ENCODE data around the gene PSMB10.
"Not testable (repeated sequence)": the region's sequence is repeated elsewhere in the genome, so short reads cannot be mapped to it uniquely, and the experiment has no call there.

Gene PSMB10

DNA sequence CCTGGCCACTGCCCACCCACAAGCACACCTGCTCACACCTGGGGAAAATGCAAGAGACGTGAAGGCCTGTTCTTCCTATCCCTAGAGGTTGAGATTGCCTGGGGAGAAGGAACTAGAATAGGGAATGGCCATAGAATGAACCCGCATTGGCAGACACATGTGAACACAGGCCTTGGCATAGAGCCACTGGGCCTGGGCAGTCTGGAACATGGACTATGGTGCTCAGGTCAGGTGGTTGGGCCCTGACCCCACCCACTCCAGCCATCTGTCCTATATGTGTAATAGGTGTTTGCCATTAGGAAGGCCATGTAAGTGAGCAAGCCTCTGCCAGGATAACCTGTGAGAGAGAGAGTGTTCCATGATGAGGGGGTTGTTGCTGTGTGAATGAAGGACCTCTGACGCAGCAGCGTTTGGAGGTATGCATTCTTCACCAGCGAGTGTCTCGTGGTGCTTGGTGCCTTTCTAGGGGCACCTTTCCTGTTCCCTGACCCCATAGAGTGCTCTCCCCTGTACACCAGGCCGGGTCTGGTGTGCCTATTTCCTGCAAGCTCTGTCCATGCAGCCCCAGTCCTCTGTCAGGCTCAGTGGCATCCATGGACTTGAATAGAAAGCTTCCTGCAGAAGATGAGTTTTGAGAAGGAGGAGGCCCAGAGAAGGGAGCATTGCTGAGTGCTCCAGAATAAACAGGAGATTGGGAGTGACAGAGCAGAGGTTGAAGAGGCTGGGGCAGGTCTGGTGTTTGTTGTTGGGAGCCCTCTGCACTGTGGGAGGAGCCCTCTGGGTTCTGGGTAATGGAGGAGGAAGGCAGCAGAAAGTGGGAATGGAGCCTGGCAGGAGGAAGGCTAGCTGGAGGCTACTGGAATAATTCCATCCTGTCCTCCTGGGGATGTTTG lies 20.6 kb downstream of the PSMB10 start:
- no peak for DNase-seq
- intact Hi-C loops (cut with DNase I): no loop called here

DNA sequence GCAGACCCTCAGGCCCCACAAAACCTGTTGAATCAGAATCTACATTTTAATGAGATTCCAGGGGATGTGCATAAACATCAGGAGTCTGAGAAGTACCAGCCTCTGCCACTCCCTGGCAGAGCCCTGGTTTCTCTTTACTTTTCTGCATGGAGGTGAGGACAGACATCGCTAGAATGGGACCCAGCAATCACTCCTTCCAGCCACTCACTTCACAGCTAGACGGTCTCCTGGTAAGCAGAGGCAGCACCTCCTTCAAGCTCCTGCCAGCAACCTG lies 21.2 kb downstream of the PSMB10 start:
- intact Hi-C loops (cut with DNase I); DNase-seq: not testable (repeated sequence)

DNA sequence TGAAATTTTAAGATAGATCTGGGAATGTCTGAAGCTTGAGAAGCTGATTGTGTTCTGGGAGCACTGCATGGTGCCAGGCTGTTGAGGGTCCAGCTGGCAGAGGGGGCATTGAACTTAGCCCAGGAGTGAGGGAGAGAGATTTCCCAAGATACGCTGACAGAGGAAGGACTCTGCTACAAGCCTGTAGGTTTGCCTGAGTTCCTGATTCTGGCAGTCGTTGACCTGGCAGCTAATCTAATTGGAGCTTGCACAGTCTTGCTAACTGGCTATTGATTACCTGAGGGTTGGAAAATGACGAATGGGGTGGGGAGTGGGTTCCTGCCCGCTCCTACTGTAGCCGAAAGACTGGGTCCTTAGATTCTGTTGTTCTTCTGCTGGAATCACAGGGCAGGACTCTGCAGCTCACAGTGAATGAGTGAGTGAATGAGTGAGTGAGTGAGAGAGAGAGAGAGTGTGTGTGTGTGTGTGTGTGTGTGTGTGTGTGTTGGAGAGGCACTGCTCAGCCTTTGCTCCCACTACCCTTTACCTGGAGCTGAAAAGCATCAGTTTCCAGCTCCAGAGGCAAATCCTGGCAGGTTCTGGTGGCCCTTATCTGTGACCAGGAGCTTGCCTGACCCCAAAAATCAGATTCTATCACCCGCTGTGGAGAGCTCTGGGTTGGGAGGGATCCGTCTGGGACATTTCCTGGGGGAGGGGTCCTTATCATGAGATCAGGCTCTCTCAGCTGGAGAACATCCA lies 21.7 kb downstream of the PSMB10 start:
- no peak for DNase-seq
- intact Hi-C loops (cut with DNase I): no loop called here

DNA sequence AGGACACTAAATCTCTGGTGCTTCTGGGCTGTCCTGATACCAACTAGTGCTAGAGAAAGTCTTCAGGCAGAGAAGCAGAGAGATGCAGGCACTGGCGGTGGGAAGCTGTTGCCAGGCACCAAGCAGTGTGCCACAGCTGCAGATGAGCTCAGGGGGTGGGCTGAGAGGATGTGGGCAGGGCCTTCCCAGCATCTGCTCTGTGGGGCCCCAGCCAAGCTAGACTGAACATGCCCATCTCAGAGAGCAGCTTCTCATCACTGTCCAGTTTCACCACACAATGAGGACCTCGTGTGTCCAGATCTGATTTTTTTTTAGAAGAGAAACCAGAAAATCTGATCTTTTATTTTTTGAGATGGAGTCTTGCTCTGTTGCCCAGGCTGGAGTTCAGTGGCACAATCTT lies 26.5 kb downstream of the PSMB10 start:
- intact Hi-C loops (cut with DNase I): no loop called here
- DNase-seq: peak; percentile 75 to 96 (median 91)

DNA sequence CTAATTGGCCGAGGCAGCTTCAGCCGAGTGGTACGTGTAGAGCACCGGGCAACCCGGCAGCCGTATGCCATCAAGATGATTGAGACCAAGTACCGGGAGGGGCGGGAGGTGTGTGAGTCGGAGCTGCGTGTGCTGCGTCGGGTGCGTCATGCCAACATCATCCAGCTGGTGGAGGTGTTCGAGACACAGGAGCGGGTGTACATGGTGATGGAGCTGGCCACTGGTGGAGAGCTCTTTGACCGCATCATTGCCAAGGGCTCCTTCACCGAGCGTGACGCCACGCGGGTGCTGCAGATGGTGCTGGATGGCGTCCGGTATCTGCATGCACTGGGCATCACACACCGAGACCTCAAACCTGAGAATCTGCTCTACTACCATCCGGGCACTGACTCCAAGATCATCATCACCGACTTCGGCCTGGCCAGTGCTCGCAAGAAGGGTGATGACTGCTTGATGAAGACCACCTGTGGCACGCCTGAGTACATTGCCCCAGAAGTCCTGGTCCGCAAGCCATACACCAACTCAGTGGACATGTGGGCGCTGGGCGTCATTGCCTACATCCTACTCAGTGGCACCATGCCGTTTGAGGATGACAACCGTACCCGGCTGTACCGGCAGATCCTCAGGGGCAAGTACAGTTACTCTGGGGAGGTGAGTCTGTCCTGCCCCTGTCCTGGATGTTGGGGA lies 27.5 kb downstream of the PSMB10 start:
- DNase-seq: no peak
- intact Hi-C loops (cut with DNase I): no loop called here

DNA sequence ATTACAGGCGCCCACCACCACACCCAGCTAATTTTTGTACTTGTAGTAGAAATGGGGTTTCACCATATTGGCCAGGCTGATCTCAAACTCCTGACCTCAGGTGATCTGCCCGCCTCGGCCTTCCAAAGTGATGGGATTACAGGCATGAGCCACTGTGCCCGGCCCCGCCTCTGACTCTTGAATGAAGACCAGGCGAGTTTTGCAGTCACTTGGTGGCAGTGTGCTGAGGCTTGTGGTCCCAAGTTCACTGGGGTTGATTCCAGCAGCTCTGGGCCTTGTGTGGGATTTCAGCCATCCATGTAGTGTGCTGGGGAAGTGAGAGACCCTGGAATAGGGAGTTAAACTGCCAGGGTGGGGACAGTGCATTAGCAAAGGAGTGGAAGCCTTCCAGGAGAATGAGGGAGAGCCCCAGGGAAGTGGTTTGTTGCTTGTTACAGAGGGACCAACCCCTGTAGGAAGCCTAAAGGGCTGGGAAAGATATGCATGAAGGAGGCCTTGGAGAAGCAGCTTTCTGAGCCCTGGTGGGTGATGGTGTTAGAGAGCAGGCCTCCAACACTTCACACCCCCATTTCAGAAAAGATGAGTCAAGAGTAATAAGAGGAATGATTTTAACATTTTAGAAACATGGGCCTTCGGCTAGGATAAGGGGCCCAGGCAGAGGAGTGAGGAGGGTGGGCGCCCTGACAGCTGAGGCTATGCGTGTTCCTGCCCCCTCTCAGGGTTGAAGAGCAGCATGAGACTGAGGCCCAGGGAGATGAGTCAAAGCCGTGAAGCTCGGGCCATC lies 29.1 kb downstream of the PSMB10 start:
- intact Hi-C loops (cut with DNase I): no loop called here
- no peak for DNase-seq

DNA sequence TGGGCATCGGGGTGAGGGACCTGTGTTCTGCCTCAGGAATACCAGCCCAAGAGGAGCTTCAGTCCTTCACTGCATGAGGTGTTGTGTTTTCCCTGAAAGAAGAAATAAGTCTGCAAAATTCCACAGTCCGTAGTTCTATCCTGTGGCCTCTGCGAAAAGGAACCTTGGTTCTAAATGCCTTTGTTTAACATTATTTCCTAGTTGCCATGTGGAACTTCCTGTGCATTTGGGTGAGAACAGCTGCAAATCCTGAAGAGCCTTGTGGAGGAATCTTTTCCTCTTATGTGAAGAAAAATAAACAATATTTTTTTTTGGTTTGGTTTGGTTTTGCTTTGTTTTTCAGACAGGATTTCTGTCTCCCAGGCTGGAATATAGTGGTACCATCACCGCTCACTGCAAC lies 33.8 kb downstream of the PSMB10 start:
- no peak for DNase-seq
- intact Hi-C loops (cut with DNase I): no loop called here

DNA sequence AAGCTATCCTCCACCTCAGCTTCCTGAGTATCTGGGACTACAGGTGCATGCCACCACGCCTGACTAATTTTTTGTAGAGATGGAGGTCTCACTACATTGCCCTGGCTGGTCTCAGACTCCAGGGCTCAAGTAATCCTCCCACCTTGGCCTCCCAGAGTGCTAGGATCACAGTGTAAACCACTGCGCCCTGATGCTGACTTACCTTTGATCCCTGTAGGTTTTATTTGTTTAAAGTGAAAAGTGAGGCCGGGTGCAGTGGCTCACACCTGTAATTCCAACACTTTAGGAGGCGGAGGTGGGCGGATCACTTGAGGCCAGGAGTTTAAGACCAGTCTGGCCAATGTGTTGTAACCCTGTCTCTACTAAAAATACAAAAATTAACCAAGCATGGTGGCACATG lies 34.9 kb downstream of the PSMB10 start:
- no peak for DNase-seq
- intact Hi-C loops (cut with DNase I): no loop called here

DNA sequence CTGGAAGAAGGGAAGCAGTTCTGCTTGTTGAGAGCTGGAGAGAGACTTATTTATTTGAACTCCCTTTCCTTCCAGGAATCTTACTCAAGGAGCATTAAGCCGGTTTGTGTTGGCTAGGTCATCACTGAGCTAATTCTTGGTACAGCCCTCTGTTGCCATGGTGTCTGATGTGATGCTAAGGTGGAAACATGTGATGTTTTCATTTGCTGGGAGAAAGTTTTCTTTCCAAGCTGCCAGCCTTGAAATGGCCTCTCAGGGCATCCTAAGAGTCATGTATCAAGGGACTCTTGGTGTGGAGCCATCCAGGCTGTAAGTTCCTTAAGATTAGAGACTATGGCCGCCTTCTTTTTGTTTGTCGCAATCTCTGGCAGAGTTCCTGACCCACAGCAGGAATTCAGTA lies 39.4 kb downstream of the PSMB10 start:
- peak in 3 of 42 donors; percentile 28 to 66 (median 43) for DNase-seq
- intact Hi-C loops (cut with DNase I): no loop called here

DNA sequence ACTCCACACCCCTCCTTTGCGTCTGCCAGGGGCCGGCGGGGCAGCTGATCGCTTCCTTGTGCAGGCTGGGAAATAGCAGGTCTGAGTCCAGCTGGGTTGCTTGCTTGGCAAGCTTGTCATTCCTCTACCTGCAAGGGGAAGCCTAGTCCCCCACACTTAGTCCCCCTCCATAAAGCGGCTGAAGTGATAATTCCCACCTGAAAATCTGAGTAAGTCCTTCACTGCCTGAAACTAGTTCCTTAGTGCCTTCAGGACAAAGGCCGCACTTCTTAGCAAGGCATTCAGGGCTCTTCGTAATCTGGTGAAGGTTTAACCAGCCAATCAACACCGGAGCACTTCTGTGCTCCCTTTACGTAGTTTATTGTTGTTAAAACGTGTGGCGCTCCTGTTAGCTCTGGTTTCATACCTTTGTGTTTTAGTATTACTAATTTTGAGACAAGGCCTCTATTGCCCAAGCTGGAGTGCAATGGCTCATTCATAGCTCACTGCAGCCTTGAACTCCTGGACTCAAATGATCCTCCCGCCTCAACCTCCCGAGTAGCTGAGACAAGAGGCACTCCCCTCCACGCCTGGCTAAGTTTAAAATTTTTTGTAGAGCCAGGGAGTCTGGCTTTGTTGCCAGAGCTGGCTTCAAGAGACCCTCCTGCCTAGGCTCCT lies 42.8 kb downstream of the PSMB10 start:
- peak in 1 of 42 donors; percentile 16 for DNase-seq
- intact Hi-C loops (cut with DNase I): no loop called here

DNA sequence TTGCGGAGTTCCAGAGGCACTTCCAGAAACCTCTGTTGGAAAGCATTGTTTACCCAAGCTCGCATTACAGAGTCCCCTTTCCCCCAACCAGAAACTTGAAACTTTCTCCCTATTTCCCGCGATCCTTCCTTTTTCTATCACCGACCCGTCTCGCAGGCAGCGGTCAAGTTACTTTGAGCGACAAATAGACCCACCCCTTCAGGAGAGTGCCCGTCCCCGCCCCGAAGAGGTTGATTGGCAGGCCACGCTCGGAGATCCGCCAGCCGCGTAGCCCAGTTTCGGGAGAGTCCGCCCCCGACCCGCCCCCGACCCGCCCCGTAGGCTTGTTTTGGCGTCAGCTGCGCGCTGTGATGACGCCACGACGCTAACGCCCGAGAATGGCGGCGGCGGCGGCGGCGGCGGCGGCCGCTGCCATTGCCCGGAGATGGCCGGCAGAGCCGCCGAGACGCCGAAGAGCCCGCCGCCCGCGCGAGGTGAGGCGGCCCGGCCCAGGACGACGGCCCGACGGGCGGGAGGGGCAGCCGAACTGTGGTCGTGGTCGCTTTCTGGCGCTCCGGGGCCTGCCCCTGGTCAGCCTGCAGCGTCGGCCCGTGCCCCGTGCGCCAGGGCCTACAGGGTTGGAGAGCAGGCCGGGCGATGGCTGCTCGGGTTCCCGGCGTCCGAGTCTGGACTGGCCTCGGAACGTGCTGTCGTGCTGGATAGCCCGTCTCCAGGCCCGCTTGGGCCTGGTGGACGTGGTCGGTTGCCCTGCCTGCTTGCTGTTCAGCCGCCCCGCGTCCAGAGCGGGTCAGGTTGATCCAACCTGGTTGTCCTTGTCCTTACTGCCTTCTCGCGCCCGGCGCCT lies 43.5 kb downstream of the PSMB10 start, which contains the start of gene PSKH1:
Gene PSKH1 (plus strand): TSS at position 356 of the 844 bp plus-strand sequence. CDS start 15,496 bp downstream, outside the sequence.
- intact Hi-C loops (cut with DNase I): no loop called here
- peak; percentile 94 to 99 (median 98) for DNase-seq

DNA sequence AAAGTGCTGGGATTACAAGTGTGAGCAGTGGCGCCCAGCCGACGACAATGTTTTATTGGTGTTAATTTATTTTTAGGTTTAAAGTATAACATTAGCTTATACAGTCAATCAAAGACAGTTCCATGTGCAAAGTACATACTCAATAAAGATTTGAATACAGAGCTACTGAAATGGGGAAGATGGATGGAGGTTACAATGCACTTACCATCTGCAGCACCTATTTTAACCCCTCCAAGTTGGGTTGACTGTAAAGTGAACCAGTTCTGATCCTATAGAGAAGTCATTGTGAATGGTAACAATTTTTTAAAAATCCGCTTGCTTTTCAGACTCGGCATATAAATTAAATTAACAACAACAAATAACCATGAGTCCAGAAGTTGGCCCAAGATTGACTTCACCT lies 44.3 kb downstream of the PSMB10 start:
- no peak for DNase-seq
- intact Hi-C loops (cut with DNase I): no loop called here

DNA sequence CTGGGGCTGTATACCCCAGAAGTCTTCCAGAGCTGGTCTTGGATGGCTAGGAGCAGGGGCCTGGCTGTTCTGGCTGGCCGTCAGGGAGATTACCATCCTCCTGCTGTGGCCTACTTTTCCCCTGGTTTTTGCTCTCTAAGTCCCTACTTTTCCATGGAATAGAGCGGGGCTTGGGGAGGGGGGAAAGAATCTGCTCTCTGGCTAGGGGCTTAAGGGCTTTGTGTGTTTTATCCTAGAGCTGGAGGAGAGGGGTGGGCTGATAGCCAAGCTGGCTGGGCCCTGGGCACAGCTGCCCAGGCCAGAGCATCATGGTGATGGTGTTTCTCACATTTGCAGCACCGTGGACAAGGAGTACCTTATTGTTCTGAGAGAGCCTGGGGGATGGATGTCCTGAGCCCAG lies 48.3 kb downstream of the PSMB10 start:
- DNase-seq: no peak
- intact Hi-C loops (cut with DNase I): no loop called here

DNA sequence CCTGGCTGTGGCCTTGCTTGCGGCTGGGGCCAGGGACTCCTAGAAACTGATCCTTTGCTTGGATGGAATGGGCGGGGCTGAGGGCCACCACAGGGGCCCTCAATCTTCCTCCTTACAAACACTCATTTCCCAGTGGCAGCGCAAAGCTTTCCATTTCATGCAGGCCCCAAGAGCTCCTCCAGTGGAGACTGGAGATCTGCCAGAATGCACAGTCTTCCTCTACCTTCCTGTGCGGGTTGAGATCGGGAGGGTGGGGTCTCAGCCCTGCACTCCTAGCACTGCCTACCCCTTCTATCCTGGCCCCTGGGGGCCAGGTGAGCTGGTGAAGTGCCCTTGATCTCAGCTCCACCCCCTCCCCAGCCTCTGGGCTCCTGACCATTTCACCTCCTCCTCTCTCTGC lies 50.3 kb downstream of the PSMB10 start:
- DNase-seq: no peak
- intact Hi-C loops (cut with DNase I): no loop called here

DNA sequence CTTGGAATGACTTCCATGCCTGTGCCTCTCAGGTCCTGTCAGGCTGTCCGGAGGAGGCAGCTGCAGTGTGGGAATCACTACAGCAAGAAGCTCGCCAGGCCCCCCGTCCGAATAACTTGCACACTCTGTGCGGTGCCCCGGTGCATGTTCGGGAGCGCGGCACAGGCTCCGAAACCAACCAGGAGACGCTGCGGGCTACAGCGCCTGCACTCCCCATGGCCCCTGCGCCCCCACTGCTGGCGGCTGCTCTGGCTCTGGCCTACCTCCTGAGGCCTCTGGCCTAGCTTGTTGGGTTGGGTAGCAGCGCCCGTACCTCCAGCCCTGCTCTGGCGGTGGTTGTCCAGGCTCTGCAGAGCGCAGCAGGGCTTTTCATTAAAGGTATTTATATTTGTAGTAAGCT lies 50.7 kb downstream of the PSMB10 start:
- intact Hi-C loops (cut with DNase I): no loop called here
- DNase-seq: no peak

DNA sequence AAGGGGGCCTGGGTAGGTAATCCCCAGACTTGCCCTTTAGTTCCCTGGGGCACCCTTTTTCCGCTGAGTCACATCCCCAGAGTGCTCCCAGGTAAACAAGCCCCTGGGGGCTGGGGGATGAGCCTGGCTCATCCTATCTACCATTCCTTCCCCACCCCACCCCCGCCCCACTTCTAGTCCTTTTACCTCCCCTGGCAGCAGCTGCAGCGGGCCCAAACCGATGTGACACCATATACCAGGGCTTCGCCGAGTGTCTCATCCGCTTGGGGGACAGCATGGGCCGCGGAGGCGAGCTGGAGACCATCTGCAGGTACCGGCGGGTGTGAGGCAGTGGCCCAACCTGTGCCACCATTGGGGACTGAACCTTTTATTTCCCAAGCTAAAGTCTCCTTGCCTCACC lies 51.1 kb downstream of the PSMB10 start:
- intact Hi-C loops (cut with DNase I): no loop called here
- no peak for DNase-seq

DNA sequence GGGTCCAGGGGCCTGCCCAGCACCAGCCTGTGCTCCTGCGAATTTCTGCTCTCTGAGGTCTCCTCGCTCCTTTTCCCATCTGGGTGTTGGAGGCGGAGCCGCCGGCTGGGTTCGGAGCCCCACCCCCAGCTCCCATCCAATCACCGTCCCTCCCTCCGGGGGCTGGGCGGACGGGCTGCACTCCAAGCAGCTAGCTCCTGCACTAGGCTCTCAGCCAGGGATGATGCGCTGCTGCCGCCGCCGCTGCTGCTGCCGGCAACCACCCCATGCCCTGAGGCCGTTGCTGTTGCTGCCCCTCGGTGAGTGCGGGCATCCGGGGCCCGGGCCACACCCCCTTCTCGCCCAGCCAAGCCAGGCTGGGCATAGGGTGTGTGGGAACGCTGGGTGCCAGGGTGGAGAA lies 52.0 kb downstream of the PSMB10 start, which contains the start of gene NRN1L:
Gene NRN1L (plus strand): TSS at position 202 of the 400 bp plus-strand sequence. CDS start 19 bp downstream, at position 221.
- intact Hi-C loops (cut with DNase I): no loop called here

More for the DNA sequence above, 52.0 kb downstream of the PSMB10 start, which contains the start of gene NRN1L:
- DNase-seq: peak; percentile 89 to 98 (median 96)

All from head of caudate nucleus (tissue), 42 donors.